ENCODE measurements around the gene GNA12.
"Not testable (repeated sequence)": the region's sequence is repeated elsewhere in the genome, so short reads cannot be mapped to it uniquely, and the experiment has no call there.

Gene GNA12

DNA sequence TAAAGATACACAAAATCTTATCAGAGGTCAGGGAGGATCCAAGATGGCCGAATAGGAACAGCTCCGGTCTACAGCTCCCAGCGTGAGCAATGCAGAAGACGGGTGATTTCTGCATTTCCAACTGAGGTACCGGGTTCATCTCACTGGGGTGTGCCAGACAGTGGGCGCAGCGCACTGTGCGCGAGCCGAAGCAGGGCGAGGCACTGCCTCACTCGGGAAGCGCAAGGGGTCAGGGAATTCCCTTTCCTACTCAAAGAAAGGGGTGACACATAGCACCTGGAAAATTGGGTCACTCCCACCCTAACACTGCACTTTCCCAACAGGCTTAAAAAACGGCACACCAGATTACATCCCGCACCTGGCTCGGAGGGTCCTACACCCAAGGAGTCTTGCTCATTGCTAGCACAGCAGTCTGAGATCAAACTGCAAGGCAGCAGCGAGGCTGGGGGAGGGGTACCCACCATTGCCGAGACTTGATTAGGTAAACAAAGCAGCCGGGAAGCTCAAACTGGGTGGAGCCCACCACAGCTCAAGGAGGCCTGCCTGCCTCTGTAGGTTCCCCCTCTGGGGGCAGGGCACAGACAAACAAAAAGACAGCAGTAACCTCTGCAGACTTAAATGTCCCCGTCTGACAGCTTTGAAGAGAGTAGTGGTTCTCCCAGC, 100.5 kb downstream of the GNA12 start:
- ATAC-seq: not testable (repeated sequence)

DNA sequence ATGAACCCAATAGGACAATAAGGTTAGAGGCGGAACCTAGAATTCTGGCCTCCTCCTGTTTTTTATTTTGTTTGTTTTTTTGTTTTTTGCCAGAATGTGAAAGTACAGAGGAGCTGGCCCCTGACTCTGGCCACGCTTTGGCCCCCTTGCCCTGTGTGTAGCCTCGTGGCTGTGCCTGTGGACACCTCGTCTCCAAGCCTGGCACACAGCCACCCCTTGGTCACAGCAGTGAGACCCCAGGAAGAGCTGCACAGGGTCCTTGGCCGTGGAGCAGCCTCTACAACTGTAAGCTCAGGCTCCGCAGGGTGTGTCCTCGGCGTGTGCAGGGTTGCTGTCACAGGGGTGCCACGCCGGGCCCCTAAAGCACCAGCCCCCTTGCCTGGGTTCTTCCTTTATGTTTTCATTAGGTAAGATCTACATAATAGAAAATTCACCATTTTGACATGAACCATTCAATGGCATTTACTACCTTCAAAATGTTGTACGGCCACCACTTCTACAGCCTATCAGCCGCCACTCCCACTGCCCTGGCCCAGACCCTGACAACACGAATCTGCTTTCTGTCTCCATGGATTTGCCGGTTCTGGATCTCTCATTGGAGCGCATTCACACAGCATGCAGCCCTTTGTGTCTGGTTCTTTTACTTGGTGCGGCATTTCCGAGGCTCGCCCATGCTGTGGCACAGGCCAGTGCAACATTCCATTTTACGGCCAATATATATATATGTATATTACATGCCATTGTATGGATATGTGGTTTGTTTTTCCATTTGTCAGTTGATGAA, 105.2 kb downstream of the GNA12 start:
- ATAC-seq: no peak

DNA sequence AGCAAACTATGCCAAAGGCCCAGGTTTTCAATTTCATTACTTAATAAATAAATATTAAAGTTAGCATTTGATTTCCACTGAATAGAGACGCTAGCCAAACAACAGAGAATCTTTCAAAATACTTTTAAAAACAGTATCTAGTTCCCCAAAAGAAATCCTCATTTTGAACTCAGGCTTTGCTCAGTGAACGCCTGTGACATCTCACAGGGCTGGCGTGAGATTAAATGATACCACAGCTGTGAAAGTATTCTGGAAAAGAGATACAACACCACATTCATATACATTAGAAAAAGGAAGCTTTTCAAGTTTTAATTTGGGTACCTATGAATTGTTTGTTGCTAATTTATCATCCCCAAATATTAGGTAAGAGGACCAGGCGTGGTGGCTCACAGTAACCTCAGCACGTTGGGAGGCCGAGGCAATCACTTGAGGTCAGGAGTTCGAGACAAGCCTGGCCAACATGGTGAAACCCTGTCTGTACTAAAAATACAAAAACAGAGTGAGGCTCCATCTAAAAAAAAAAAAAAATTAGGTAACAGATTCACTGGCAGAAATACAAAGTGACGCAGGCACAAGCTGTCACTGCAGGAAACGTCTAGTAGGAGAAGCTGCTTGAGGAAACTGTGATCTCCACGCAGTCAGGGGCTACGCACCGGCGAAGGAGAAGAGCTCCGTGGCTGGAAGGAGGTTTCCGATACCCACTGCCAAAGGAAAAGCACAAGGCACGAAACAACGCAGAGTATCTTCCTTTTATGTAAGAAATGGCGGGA, 106.2 kb downstream of the GNA12 start:
- no peak for ATAC-seq

DNA sequence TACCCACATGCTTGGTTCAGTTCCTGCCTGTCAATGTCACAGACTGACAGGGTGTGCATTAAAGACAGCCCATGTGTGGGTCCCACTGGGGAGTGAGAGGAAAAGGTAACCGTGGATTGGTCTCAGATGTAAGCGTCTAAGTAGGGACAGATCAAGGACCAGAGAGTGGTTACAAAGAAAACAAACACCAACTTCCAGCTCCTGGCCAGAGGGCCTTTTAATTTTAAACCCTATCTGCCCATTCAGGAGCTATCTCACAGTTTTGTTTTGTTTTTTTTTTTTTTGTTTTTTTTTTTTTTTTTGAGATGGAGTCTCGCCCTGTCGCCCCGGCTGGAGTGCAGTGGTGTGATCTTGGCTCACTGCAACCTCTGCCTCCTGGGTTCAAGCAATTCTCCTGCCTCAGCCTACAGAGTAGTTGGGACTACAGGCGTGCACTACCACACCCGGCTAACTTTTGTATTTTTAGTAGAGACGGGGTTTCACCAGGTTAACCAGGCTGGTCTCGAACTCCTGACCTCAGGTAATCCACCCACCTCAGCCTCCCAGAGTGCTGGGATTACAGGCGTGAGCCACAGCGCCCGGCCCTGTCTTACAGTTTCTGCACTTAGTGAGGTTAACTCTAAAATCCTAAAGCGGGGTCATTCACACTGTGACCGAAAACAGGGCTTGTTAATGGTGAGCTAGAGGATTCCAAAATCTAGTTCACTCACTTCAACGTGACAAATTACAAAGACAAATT, 106.9 kb downstream of the GNA12 start:
- ATAC-seq: not testable (repeated sequence)

DNA sequence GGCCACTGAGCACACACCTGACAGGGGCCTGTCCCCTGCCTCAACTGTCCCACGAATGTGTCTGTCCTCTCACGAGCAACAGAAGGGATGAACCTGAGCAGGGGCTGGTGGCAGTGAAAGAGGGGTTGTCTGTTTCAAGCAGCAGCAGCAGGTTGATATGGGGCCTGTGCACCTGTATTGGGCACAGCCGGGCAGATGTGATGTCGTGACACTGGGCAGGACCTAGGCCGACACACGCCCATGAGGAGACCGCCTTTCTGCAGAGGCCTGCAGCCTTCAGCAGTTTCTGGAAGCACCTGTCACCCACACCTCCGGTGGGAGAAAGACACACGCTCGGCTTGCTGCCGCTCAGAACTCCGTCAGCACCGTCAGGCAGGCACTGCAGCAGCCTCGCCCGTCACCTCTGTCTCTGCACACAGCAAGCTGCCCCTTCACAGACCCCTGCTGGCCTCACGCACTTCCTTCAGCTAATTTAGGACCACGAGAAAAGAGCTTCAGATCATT, 107.6 kb downstream of the GNA12 start:
- ATAC-seq: no peak

DNA sequence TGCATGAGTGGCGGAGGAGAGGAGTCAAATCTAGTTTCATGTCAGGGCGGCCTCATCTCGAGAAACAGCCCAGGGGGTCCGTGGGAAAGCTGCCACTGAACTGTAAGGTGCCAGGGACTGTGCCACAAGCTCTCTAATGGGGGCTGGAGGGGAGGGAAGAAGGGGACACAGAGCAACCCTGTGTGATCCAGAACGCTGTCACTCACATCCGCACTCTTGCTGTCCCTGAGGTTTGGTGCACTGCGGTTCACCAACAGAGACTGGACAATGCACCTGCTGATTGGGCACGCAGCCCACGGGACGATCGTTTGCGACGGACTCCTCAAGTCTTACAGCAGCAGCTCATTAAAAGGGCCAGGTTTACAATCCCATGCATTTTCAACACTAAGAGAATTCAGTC, 108.4 kb downstream of the GNA12 start:
- ATAC-seq: no peak

DNA sequence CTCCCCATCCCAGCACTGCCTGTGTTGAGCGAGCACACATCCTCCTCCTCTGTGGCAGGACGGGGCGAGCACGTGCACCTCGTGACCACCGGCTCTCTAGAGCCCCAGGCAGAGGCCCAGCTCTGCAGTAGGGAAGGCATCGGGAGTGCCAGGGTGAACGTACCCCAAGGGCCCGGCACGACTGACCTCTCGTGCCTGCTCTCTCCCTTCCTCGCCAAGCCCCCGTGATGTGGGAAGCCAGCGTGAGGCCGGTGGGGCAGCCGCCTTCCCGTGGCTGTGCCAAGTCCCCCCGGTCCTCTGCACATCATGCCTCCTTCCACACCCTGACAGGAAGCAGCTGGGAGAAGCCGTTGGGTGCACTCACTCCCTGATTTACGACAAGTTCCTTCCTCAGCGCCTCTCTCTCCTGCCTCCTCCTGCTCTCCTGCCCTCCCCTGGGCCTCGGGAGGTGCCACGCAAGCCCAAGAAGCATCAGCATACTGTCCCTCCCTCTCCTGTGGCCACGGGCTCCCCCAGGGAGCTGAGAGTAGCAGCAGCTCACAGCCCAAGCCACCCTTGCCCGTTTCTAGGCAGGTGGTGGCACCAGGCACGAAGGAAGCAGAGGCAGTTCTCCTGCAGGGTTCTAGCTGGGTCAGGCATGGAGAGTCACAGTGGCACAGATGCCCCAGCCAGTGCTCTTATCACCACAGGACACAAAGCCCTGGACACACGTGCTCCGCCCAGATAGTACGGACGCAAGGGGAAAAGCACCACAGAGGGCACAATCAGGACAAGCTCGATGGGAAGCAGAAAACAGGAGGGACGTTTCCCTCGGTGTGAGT, 109.1 kb downstream of the GNA12 start:
- no peak for ATAC-seq

DNA sequence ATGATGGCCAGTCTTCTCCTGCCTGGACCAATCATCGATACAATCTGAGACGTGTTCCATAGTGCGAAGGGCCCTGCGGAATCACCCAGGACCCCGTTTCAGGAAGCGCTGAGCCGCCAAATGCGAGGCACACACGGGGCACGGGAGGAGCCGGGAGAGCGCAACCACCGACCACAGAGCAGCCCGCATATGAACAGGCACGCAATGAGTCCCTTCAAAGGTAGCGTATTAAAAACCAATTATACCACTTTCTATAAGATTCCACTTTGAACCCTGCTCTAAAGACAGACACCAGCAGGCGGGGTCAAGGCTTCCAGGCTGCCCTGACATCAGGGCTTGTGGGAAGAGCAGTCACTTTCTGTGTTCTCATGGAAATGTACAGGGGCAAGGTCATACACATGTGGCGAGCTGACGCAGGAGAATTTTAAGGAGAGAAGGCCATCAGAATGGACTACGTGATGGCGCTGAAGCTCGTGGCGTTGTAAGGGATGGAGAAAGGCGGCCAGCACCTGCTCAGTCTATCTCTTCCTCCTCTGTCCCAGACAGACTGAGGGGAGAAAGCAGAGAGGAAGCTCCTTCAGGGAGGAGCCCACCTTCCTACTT, 109.9 kb downstream of the GNA12 start:
- ATAC-seq: no peak

DNA sequence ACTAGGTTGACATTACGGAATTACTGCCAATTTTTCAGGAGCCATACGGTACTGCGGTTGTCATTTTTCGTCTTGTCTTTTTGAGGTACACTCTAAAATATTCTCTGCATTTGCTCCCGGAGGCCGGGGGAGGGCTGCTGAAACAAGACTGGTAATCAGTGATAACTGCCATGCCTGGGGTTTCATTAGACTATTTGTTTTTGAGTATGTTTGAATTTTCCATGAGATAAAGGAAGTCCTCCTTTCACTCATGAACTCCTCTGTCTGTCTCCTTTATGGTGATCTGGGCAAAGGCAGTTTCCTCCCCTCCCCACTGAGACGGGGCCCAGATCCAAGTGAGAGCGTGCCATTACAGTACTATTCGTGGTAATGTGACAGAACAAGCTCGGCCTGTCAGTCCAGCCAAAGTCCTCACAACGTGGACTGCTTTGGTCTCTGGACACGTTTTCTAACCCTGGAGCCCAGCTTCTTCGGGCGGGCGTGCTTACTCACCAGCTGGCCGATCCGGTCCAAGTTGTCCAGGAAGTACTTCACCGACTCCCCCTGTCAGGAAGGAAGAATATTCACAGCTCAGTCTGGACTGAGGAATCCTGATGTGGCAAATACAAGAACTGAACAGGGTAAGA, 111.0 kb downstream of the GNA12 start:
- ATAC-seq: no peak

DNA sequence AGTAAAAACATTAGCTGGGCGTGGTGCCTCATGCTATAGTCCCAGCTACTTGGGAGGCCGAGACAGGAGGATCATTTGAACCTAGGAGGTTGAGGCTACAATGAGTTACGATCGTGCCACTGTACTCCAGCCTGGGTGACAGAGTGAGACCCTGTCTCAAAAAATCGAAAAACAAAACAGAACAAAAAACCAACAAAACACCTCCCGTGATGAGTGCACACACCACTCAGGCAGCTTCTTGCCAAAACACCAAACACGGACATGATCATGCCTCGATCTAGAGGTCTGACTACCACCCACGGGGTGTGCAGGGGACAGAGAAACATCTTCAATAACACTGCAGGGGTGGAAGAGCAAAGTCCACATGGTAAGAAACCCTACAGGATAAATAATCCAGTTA, 111.7 kb downstream of the GNA12 start:
- ATAC-seq: no peak

DNA sequence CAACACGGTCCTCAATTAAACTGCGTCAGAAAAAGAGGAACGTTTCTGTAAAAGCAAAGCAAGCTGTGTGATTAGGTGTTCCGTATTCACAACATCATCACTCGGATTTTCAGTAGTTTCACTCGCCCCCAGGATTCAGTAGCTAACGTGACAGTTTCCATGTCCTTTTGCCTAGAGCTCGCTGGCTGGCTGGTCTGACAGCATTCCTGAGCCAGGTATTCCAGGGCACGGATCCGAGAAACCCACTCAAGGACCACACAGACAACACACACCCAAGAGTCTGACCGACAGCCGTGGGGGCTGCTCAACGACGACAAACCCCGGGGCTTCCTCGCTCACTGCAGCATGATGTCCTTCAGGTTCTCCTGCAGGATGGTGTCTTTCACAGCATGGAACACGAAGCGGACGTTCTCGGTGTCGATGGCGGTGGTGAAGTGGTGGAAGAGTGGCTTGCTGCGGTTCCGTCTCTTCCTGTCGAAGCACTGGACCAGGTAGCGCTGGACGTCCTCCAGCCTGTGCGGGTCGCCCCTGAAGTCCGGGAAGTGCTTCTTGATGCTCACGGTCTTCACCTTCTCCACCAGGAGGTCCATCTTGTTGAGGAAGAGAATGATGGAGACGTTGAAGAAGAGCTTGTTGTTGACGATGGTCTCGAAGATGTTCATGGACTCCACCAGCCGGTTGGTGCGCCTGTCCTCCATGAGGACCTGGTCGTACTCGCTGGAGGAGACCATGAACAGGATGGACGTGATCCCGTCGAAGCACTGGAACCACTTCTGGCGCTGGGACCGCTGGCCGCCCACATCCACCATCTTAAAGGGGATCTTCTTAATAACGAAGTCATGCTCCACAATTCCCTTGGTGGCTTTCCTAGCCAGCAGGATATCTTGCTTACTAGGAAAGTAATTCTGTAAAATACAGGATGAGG, 113.0 kb downstream of the GNA12 start:
- ATAC-seq: no peak

DNA sequence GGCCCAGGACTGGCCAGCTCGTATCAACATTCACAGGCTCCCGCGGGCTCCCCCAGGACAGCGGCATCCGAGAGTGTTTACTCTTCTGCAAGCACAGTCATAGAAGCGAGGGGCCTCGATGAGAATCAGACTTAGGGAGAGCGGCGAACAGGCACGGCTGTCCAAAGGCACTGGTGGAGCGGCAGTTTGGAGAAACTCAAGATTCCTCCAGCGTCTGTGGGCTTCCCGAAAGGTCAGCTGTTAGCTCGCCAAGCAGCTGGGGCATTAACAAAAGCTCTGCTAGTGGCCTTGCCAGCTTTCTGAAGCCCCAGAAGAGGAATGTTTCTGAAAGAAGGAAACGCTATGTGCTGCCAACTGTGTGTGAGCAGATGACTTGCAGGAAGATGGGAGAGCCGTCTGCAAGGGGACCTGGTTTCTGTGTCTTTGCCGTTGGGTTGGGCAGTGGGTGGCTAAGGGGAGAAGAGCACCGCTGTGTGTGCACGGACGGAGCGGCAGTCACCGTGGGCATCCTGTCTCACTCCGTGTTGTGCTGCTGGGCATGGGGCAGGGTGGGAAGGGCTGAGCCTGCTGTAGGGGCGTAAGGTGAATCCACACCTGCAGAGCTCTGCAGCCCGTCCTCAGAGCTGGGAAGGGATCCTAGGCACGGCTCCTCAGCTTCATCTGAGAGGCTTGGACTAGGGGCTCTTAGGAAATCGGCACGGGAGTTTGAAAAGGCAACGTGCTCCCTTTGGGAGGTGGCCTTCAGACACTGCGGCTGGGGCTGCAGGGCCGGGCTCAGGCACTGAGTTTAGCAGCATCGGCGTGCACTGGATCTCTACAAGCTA, 114.0 kb downstream of the GNA12 start:
- ATAC-seq: no peak

DNA sequence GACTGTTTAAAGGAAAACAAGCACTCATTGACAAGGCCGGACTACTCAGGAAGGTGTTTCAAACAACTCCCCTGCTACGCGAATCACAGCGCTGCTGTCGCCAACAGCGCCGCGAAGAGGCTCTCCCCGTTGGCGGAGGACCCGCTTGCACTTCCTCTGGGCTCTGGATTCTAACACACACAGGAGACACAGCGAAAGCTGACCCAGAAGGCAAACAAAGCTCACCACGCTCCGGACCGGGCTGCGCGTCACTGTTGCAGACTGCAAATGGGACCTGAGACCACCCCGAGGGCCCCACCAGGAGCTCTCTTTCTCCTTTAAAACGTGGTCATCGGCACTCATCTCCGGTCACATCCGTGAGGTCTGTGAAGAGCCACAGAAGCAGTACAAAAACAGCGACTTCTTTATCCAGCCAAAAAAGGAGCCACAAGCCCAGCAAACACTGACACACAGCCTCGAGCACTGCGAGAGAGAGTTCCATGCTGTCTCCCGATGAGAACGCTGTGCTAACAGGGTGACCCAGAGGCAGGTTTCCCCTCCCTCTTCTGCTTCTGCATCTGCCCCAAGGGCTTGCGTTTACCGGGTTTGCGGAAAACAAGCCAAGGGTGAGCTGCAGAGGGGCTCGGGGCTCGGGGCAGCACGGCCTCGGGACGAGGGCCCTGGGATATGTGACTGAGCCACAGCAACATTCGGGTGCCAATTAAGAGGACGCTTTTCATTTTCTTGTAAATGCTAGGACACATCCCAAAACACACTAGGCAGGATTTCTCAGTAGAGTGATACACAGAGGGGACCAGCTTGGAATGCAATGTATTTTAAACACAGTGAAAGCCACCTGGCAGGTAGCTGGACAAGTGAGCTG, 114.8 kb downstream of the GNA12 start:
- no peak for ATAC-seq

DNA sequence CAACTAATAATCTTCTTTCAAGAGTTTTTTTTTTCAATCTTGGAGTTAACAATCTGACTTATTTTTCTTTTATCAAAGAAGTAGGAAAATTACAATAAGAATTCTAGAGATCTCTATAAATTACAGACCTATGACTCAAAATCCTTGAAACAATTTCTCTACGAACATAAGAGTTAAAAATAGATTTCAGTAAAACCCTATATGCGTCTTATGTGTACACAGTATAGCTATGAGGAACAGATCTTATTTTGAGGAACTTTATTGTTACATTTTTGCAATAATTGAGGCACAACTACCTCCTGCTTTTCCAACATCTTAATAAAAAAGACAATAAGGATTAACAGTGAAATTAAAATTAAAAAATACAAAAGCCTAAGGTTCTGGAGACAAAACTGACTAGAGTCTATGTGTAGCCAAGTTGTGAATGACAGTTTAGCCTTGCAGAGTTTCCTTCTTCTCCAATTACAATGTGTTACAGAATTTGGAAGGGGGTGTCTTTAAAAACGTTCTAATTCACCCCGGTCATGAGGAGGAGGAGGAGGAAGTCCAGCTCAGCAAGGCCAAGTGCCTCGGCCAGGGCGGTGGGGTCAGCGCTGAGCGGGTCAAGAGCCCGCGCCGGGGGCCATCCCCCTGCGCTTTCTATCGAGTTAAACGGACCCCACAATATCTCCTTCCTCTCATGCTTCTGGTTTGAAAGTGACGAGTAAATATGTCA, 115.6 kb downstream of the GNA12 start:
- ATAC-seq: no peak

DNA sequence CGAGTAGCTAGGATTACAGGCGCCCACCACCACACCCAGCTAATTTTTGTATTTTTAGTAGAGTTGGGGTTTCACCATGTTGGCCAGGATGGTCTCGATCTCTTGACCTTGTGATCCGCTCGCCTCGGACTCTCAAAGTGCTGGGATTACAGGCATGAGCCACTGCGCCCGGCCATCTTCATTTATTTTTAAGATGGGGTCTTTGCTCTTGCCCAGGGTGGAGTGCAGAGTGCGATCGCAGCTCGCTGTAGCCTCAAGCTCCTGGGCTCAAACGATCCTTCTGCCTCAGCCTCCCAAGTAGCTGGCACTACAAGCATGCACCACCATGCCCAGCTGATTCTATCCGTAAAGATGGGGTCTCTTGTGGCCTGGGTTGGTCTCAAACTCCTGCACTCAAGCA, 116.9 kb downstream of the GNA12 start:
- not testable (repeated sequence) for ATAC-seq

DNA sequence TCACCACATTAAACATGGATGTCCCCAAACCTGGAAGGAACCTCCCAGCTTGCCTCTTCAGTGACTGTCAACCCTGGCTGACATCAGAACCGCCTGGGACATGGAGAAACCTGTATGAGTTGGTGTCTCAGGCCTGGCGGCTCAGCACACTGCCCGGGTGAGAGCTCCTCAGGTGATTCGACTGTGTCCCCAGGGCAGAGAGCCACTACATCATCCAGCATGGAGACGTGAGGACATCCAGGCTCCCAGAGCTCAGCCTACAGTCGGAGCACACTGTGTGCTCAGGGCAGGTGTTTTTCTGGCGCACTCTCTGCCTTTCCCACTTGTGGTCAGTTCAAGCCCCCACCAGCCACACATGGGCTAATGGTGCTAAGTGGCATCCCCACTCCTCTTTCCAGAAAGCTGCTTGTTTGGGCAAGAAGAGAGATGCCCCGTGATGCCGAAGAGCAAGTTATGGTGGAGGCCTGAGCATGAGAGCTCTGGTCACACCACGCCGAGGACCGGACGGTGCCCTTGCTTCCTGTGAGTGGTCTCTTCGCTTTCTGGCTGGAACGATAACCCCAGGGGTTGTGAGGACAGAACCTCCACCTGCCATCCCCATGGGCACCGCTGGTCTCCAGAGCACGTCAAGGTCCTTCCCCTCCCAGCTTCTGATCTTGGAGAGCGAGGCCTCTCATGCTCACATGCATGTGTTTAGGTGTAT, 117.6 kb downstream of the GNA12 start:
- no peak for ATAC-seq

All from activated CD4-positive, CD25-positive, alpha-beta regulatory T cell treated with anti-CD3 and anti-CD28 coated beads, Interleukin-2, amount 50 U/mL, for 24 hours (primary cell).